HCT116 (cell line): ENCODE results near the gene AURKAIP1. TPM values are rescaled to one million over a fixed set of nuclear protein-coding genes. Genes with fewer than 3 reads are reported as not detected.

ENCODE experiments used
- ATAC-seq: fragments of 200-7000 bp; cut with Tn5 transposase; 2 replicates; pipeline ENCODE4 v1.9.1; 2020; ENCODE audit warnings: mild to moderate bottlenecking, moderate library complexity
- BruUV-seq: library from RNA; stranded (reverse); fragments of 400-500 nt; replicated peaks from 2 replicates; lab custom pipeline; 2021; lab: Mats Ljungman, UMichigan
- CTCF ChIA-PET: fragments of 300-600 bp; sonication (Branson Sonifier 250); formaldehyde crosslinking; loops from one replicate; lab custom pipeline; 2021; ENCODE audit warnings: antibody characterized with exemption; lab: Charles Lee
- POLR2A ChIA-PET: fragments of 300-600, 350-600 bp; sonication (Branson Sonifier 250); formaldehyde crosslinking; loops from one replicate; lab custom pipeline; 2021; ENCODE audit warnings: antibody characterized with exemption; lab: Charles Lee
- RAD21 ChIA-PET, 2 experiments: fragments of 300-600 bp; sonication (Branson Sonifier 250); formaldehyde crosslinking; loops; one replicate each; lab custom pipeline; 2023; ENCODE audit warnings: low total read pairs in 2 of 2; ENCODE audit not compliant: uncharacterized antibody in 2 of 2, unreplicated experiment in 2 of 2, low non-redundant PET in 1 of 2; lab: Charles Lee
- DNase-seq: peaks from one replicate; pipeline ENCODE4 v3.0.0-alpha.2; 2010; ENCODE audit warnings: low read depth, low spot score
- H2AFZ ChIP-seq: fragments of 200-600 bp; shearing (Covaris generic), sonication (generic); 2 replicates; pipeline ENCODE4 v1.6.1; 2017; ENCODE audit warnings: low read depth, mixed run types, mixed read lengths, antibody characterized with exemption, low read length; ENCODE audit not compliant: poor library complexity, severe bottlenecking
- H3K27ac ChIP-seq: 2 replicates; pipeline ENCODE4 v1.5.1; 2012; ENCODE audit warnings: low read depth, low read length
- H3K27me3 ChIP-seq: fragments of 200-600 bp; sonication (generic); 2 replicates; pipeline ENCODE4 v1.6.1; 2016; ENCODE audit warnings: mixed run types, low read length, mixed read lengths; ENCODE audit not compliant: insufficient read depth
- H3K36me3 ChIP-seq, 2 experiments: fragments of 200-500 bp in 1 of 2; fragments of 200-600 bp in 1 of 2; sonication (Bioruptor generic) in 1 of 2; sonication (generic) in 1 of 2; 2 replicates each; pipeline versions ENCODE4 v1.5.1 to v1.6.1; 2014 to 2016; ENCODE audit warnings: low read length in 2 of 2, inconsistent platforms in 1 of 2, mixed read lengths in 1 of 2, mixed run types in 1 of 2; ENCODE audit not compliant: insufficient read depth in 2 of 2, control insufficient read depth in 1 of 2
- H3K4me1 ChIP-seq, 2 experiments: fragments of 200-600 bp in 1 of 2; sonication (generic) in 1 of 2; 2 replicates each; pipeline versions ENCODE4 v1.5.1 to v1.6.1; 2012 to 2017; ENCODE audit warnings: low read length in 2 of 2, inconsistent platforms in 1 of 2, mild to moderate bottlenecking in 1 of 2, mixed read lengths in 1 of 2, mixed run types in 1 of 2, moderate library complexity in 1 of 2; ENCODE audit not compliant: insufficient read depth in 2 of 2, control insufficient read depth in 1 of 2
- H3K4me2 ChIP-seq: fragments of 200-600 bp; sonication (generic); 2 replicates; pipeline ENCODE4 v1.6.1; 2017; ENCODE audit warnings: mixed run types, low read length, mixed read lengths
- H3K4me3 ChIP-seq, 2 experiments: fragments of 200-600 bp in 1 of 2; sonication (generic) in 1 of 2; replicated peaks in 1 of 2; 2 replicates each; pipeline ENCODE4 v1.5.1; 2011 to 2016; ENCODE audit warnings: low read length in 2 of 2, control low read depth in 1 of 2, low read depth in 1 of 2, mild to moderate bottlenecking in 1 of 2, mixed read lengths in 1 of 2, mixed run types in 1 of 2
- H3K79me2 ChIP-seq: fragments of 200-600 bp; sonication (generic); 2 replicates; pipeline ENCODE4 v1.6.1; 2017; ENCODE audit warnings: mild to moderate bottlenecking, mixed run types, low read length, moderate library complexity, mixed read lengths; ENCODE audit not compliant: insufficient read depth
- H3K9ac ChIP-seq: fragments of 200-600 bp; sonication (generic); 2 replicates; pipeline ENCODE4 v1.6.1; 2016; ENCODE audit warnings: low read length, mixed read lengths
- H3K9me2 ChIP-seq: fragments of 200-600 bp; sonication (generic), shearing (Covaris generic); 2 replicates; pipeline ENCODE4 v1.6.1; 2017; ENCODE audit warnings: mixed run types, mild to moderate bottlenecking, moderate library complexity; ENCODE audit not compliant: insufficient read depth
- H3K9me3 ChIP-seq, 2 experiments: fragments of 200-500 bp in 1 of 2; fragments of 200-600 bp in 1 of 2; sonication (Bioruptor generic) in 1 of 2; sonication (generic) in 1 of 2; 2 replicates each; pipeline ENCODE4 v1.6.1; 2014 to 2017; ENCODE audit warnings: low read length in 2 of 2, mixed read lengths in 2 of 2, inconsistent platforms in 1 of 2, low read depth in 1 of 2, mild to moderate bottlenecking in 1 of 2, mixed run types in 1 of 2, moderate library complexity in 1 of 2; ENCODE audit not compliant: control insufficient read depth in 1 of 2, insufficient read depth in 1 of 2
- H4K20me1 ChIP-seq: fragments of 200-600 bp; sonication (generic), shearing (Covaris generic); 2 replicates; pipeline ENCODE4 v1.6.1; 2017; ENCODE audit warnings: mixed run types, mild to moderate bottlenecking, moderate library complexity; ENCODE audit not compliant: insufficient read depth
- CBX3 ChIP-seq: IDR thresholded peaks from 2 replicates; pipeline ENCODE4 v1.6.1; 2012; ENCODE audit warnings: low read depth
- ELF1 ChIP-seq: IDR thresholded peaks from 2 replicates; pipeline ENCODE4 v1.6.1; 2012; ENCODE audit warnings: low read depth, borderline replicate concordance
- EZH2 ChIP-seq: fragments of 200-600 bp; sonication (generic); IDR thresholded peaks from 2 replicates; pipeline ENCODE4 v1.6.1; 2017; ENCODE audit warnings: antibody characterized with exemption, mixed run types
- EZH2phosphoT487 ChIP-seq: fragments of 200-600 bp; IDR thresholded peaks from 2 replicates; pipeline ENCODE4 v1.6.1; 2018; ENCODE audit warnings: antibody characterized with exemption, borderline replicate concordance
- FOSL1 ChIP-seq: IDR thresholded peaks from 2 replicates; pipeline ENCODE4 v1.6.1; 2012; ENCODE audit warnings: low read depth
- POLR2A ChIP-seq: IDR thresholded peaks from 2 replicates; pipeline ENCODE4 v1.7.0; 2011; ENCODE audit warnings: borderline replicate concordance; ENCODE audit not compliant: insufficient read depth, insufficient read length; ENCODE audit errors: extremely low read depth
- POLR2AphosphoS5 ChIP-seq: IDR thresholded peaks from 2 replicates; pipeline ENCODE4 v1.6.1; 2011; ENCODE audit warnings: mild to moderate bottlenecking, low read depth, low read length, moderate library complexity
- RAD21 ChIP-seq: IDR thresholded peaks from 2 replicates; pipeline ENCODE4 v1.6.1; 2012; ENCODE audit warnings: low read depth, mild to moderate bottlenecking
- SIN3A ChIP-seq: IDR thresholded peaks from 2 replicates; pipeline ENCODE4 v1.6.1; 2012; ENCODE audit warnings: low read depth
- SP1 ChIP-seq: IDR thresholded peaks from 2 replicates; pipeline ENCODE4 v1.6.1; 2012; ENCODE audit warnings: low read depth
- TCF7L2 ChIP-seq: IDR thresholded peaks from 2 replicates; pipeline ENCODE4 v1.7.0; 2011; ENCODE audit warnings: borderline replicate concordance, inconsistent platforms; ENCODE audit not compliant: insufficient read depth, insufficient read length; ENCODE audit errors: extremely low read depth
- YY1 ChIP-seq: IDR thresholded peaks from 2 replicates; pipeline ENCODE4 v1.6.1; 2011; ENCODE audit warnings: low read length, low read depth, moderate library complexity, mild to moderate bottlenecking; ENCODE audit not compliant: insufficient replicate concordance; ENCODE audit errors: extremely low read depth
- ZFX ChIP-seq: fragments of 450-650 bp; IDR thresholded peaks from 2 replicates; pipeline ENCODE4 v1.6.1; 2017
- ZNF274 ChIP-seq: fragments of 200-500 bp; sonication (Bioruptor generic); IDR thresholded peaks from 2 replicates; pipeline ENCODE4 v1.6.1; 2014; ENCODE audit warnings: mild to moderate bottlenecking, low read depth, low read length, inconsistent platforms
- intact Hi-C: fragments of 100-400 bp; cut with micrococcal nuclease; formaldehyde crosslinking; loops from 2 replicates; pipeline ENCODE4 v1.10.0; 2022
- total RNA-seq: library from RNA; stranded (reverse); gene quantifications from one replicate; pipeline ENCODE4 v1.2.1, GENCODE V29; 2021; ENCODE audit not compliant: unreplicated experiment
- TF ChIP-seq, protein P1 (sequence below): IDR thresholded peaks from 2 replicates; pipeline ENCODE4 v1.6.1; 2012
- TF ChIP-seq, protein P2 (sequence below): IDR thresholded peaks from 2 replicates; pipeline ENCODE4 v1.6.1; 2012; ENCODE audit warnings: low read depth
- TF ChIP-seq, protein P3 (sequence below): IDR thresholded peaks from 2 replicates; pipeline ENCODE4 v1.6.1; 2011; ENCODE audit warnings: mild to moderate bottlenecking, low read length, moderate library complexity; ENCODE audit not compliant: insufficient replicate concordance; ENCODE audit errors: extremely low read depth
- TF ChIP-seq, protein P4 (sequence below): IDR thresholded peaks from 2 replicates; pipeline ENCODE4 v1.6.1; 2012
- TF ChIP-seq, protein P5 (sequence below), 3 experiments: fragments of 200-600 bp in 1 of 3; sonication (generic) in 1 of 3; IDR thresholded peaks in 2 of 3; conservative IDR thresholded peaks in 1 of 3; 2 replicates each; pipeline ENCODE4 v1.5.1; 2012 to 2017; ENCODE audit warnings: low read depth in 2 of 3, low read length in 2 of 3, antibody characterized with exemption in 1 of 3, borderline replicate concordance in 1 of 3, control low read depth in 1 of 3, mild to moderate bottlenecking in 1 of 3, mixed read lengths in 1 of 3, mixed run types in 1 of 3, moderate library complexity in 1 of 3; ENCODE audit not compliant: insufficient read depth in 1 of 3

The AURKAIP1 gene
- total RNA-seq, 1 experiment from 2014 or later, result 200 TPM

DNA sequence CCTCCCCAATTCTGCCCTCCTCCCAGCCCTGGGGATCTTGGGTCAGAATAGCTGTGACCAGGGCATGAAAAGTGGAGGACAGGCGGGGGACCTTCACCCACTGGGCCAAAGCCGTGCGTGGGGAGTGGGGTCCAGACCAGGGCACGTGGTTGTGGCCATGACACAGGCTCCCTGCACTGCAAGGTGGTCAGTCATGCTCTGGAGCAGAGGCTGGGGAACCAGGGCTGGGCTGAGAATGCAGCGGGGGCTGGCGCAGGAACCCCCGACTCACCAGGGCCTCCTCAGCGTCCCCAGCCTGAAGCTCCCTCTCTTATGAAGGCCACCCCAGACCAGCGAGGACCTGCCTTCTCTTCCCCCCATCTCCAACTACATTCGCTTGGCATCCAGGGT, 28.5 kb downstream of the AURKAIP1 start:
- no peak for ATAC-seq
- H3K27ac ChIP-seq, result peak overlapping the region; percentile 100
- CTCF ChIA-PET, result interaction anchor here (1.3 kb wide), 1 partner anchor 29 kb away, joined by 3 read pairs; the partner anchor contains the start of gene AURKAIP1

More for the DNA sequence above, 28.5 kb downstream of the AURKAIP1 start:
- H4K20me1 ChIP-seq, result no peaks in the 10 kb centered on the region
- H3K36me3 ChIP-seq, result peaks cover under 1 to 6% of the 10 kb centered on the region in 2 experiments; a peak in 2 of 4 replicates
- peaks cover 71% of the 10 kb centered on the region for H3K79me2 ChIP-seq
- ChIA-PET POLR2A (no interaction called here), RAD21 (no interaction called here)
- H3K27me3 ChIP-seq, result no peaks in the 10 kb centered on the region
- TSS peak; percentile 54 for BruUV-seq
- no peaks in the 10 kb centered on the region for H3K9me2 ChIP-seq
- H2AFZ ChIP-seq, result no peak overlapping the region
- peaks cover 41 to 58% of the 10 kb centered on the region in 2 experiments for H3K4me1 ChIP-seq
- no peak for TF ChIP-seq ZNF274
- no peak for TF ChIP-seq SIN3A
- TF ChIP-seq RAD21, result no peak
- TF ChIP-seq, protein P1, sequence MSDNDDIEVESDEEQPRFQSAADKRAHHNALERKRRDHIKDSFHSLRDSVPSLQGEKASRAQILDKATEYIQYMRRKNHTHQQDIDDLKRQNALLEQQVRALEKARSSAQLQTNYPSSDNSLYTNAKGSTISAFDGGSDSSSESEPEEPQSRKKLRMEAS, result no peak
- no peak for TF ChIP-seq FOSL1
- TF ChIP-seq ZFX, result no peak
- TF ChIP-seq ELF1, result no peak
- TF ChIP-seq, protein P2, sequence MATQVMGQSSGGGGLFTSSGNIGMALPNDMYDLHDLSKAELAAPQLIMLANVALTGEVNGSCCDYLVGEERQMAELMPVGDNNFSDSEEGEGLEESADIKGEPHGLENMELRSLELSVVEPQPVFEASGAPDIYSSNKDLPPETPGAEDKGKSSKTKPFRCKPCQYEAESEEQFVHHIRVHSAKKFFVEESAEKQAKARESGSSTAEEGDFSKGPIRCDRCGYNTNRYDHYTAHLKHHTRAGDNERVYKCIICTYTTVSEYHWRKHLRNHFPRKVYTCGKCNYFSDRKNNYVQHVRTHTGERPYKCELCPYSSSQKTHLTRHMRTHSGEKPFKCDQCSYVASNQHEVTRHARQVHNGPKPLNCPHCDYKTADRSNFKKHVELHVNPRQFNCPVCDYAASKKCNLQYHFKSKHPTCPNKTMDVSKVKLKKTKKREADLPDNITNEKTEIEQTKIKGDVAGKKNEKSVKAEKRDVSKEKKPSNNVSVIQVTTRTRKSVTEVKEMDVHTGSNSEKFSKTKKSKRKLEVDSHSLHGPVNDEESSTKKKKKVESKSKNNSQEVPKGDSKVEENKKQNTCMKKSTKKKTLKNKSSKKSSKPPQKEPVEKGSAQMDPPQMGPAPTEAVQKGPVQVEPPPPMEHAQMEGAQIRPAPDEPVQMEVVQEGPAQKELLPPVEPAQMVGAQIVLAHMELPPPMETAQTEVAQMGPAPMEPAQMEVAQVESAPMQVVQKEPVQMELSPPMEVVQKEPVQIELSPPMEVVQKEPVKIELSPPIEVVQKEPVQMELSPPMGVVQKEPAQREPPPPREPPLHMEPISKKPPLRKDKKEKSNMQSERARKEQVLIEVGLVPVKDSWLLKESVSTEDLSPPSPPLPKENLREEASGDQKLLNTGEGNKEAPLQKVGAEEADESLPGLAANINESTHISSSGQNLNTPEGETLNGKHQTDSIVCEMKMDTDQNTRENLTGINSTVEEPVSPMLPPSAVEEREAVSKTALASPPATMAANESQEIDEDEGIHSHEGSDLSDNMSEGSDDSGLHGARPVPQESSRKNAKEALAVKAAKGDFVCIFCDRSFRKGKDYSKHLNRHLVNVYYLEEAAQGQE, result no peak
- no peak for TF ChIP-seq EZH2phosphoT487
- no peak for TF ChIP-seq CBX3
- TF ChIP-seq, protein P3, sequence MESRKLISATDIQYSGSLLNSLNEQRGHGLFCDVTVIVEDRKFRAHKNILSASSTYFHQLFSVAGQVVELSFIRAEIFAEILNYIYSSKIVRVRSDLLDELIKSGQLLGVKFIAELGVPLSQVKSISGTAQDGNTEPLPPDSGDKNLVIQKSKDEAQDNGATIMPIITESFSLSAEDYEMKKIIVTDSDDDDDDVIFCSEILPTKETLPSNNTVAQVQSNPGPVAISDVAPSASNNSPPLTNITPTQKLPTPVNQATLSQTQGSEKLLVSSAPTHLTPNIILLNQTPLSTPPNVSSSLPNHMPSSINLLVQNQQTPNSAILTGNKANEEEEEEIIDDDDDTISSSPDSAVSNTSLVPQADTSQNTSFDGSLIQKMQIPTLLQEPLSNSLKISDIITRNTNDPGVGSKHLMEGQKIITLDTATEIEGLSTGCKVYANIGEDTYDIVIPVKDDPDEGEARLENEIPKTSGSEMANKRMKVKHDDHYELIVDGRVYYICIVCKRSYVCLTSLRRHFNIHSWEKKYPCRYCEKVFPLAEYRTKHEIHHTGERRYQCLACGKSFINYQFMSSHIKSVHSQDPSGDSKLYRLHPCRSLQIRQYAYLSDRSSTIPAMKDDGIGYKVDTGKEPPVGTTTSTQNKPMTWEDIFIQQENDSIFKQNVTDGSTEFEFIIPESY, result no peak
- TF ChIP-seq, protein P4, sequence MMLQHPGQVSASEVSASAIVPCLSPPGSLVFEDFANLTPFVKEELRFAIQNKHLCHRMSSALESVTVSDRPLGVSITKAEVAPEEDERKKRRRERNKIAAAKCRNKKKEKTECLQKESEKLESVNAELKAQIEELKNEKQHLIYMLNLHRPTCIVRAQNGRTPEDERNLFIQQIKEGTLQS, result no peak
- no peak for TF ChIP-seq POLR2A
- TF ChIP-seq TCF7L2, result no peak
- no peak for TF ChIP-seq YY1
- no peak for TF ChIP-seq SP1
- no peak for TF ChIP-seq POLR2AphosphoS5
- TF ChIP-seq EZH2, result no peak
- TF ChIP-seq, protein P5, sequence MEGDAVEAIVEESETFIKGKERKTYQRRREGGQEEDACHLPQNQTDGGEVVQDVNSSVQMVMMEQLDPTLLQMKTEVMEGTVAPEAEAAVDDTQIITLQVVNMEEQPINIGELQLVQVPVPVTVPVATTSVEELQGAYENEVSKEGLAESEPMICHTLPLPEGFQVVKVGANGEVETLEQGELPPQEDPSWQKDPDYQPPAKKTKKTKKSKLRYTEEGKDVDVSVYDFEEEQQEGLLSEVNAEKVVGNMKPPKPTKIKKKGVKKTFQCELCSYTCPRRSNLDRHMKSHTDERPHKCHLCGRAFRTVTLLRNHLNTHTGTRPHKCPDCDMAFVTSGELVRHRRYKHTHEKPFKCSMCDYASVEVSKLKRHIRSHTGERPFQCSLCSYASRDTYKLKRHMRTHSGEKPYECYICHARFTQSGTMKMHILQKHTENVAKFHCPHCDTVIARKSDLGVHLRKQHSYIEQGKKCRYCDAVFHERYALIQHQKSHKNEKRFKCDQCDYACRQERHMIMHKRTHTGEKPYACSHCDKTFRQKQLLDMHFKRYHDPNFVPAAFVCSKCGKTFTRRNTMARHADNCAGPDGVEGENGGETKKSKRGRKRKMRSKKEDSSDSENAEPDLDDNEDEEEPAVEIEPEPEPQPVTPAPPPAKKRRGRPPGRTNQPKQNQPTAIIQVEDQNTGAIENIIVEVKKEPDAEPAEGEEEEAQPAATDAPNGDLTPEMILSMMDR (IDR thresholded peaks at IDR 0.05 in 2 of 3, conservative IDR thresholded peaks at IDR 0.05 in 1 of 3; ENCODE audit: borderline replicate concordance in 1 of 3, insufficient read depth in 1 of 3, low read depth in 2 of 3, low read length in 2 of 3), result no peak
- TF ChIP-seq, all 23 proteins: peak for 0
- no peak for DNase-seq
- Histone ChIP-seq H3K4me2 (peak overlapping the region; percentile 96), H3K9me3 (no peaks in the 10 kb centered on the region), H3K9ac (peak overlapping the region; percentile 76), H3K4me3 (peak overlapping the region; percentile 5 to 55; a peak in 1 of 4 replicates)
- intact Hi-C loops, result loop anchor here (5.0 to 10.0 kb wide), 3 partner anchors 39 to 274 kb away; partner anchors contain the start of genes ACAP3, MIB2, PUSL1 and RNF223
